ENCODE results near the gene PPP2R5C.

DNA sequence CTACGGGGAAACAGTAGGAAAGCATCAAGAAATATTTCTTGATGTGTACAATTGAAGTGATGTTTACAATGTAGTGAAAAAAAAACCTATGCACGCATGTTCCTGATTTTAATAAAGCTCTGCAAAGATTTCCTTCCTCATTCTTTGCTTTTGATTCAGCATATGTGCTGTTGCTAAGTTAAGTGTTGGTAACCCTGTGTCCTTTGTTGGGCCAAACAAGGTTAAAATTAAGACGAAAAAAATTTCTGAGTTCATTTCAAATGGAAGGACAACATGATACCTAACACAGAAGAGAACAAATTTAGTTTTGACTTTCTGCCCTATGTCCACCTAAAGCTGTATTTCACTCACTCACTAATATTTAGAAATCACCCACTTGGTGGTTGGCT, 62.8 kb downstream of the PPP2R5C start:
- TF ChIP-seq, protein P1, sequence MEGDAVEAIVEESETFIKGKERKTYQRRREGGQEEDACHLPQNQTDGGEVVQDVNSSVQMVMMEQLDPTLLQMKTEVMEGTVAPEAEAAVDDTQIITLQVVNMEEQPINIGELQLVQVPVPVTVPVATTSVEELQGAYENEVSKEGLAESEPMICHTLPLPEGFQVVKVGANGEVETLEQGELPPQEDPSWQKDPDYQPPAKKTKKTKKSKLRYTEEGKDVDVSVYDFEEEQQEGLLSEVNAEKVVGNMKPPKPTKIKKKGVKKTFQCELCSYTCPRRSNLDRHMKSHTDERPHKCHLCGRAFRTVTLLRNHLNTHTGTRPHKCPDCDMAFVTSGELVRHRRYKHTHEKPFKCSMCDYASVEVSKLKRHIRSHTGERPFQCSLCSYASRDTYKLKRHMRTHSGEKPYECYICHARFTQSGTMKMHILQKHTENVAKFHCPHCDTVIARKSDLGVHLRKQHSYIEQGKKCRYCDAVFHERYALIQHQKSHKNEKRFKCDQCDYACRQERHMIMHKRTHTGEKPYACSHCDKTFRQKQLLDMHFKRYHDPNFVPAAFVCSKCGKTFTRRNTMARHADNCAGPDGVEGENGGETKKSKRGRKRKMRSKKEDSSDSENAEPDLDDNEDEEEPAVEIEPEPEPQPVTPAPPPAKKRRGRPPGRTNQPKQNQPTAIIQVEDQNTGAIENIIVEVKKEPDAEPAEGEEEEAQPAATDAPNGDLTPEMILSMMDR (IDR thresholded peaks at IDR 0.05; ENCODE audit: borderline replicate concordance, extremely low read depth, low read length, poor library complexity, severe bottlenecking) = no peak
- TF ChIP-seq EZH2 (IDR thresholded peaks at IDR 0.05; ENCODE audit: borderline replicate concordance, low read depth, low read length, severe bottlenecking) = no peak

All from DND-41 (cell line).